MM.1S (cell line): ENCODE results near the gene ASPN.

Experiments
- DNase-seq: peaks from one replicate; pipeline ENCODE4 v3.0.0-alpha.2; 2015
- H2AFZ ChIP-seq: fragments of 300-600 bp; sonication (generic); 2 replicates; pipeline ENCODE4 v1.6.0; 2016; ENCODE audit warnings: antibody characterized with exemption, low read length
- H3F3A ChIP-seq: fragments of 300-600 bp; sonication (generic); 2 replicates; pipeline ENCODE4 v1.6.1; 2016; ENCODE audit warnings: mild to moderate bottlenecking, antibody characterized with exemption, low read length, moderate library complexity, mixed read lengths; ENCODE audit not compliant: insufficient read depth
- H3K27ac ChIP-seq: fragments of 300-600 bp; sonication (generic); 2 replicates; pipeline ENCODE4 v1.5.1; 2016; ENCODE audit warnings: mild to moderate bottlenecking, low read length
- H3K27me3 ChIP-seq: fragments of 300-600 bp; sonication (generic); replicated peaks from 2 replicates; pipeline ENCODE4 v1.6.0; 2016; ENCODE audit warnings: low read length; ENCODE audit not compliant: insufficient read depth
- H3K36me3 ChIP-seq: fragments of 300-600 bp; sonication (generic); replicated peaks from 2 replicates; pipeline ENCODE4 v1.6.1; 2016; ENCODE audit warnings: mild to moderate bottlenecking, low read length, mixed read lengths; ENCODE audit not compliant: insufficient read depth
- H3K4me1 ChIP-seq: fragments of 300-600 bp; sonication (generic); 2 replicates; pipeline ENCODE4 v1.6.1; 2016; ENCODE audit warnings: low read length, mixed read lengths
- H3K4me2 ChIP-seq: fragments of 300-600 bp; sonication (generic); 2 replicates; pipeline ENCODE4 v1.6.0; 2016; ENCODE audit warnings: low read depth, low read length
- H3K4me3 ChIP-seq: fragments of 300-600 bp; sonication (generic); 2 replicates; pipeline ENCODE4 v1.5.1; 2016; ENCODE audit warnings: low read length, mixed read lengths
- H3K79me2 ChIP-seq: fragments of 300-600 bp; sonication (generic); 2 replicates; pipeline ENCODE4 v1.6.1; 2016; ENCODE audit warnings: mixed run types, low read length, mixed read lengths
- H3K9ac ChIP-seq: fragments of 300-600 bp; sonication (generic); 2 replicates; pipeline ENCODE4 v1.6.1; 2016; ENCODE audit warnings: low read length, mixed read lengths
- H3K9me2 ChIP-seq: fragments of 300-600 bp; sonication (generic); replicated peaks from 2 replicates; pipeline ENCODE4 v1.6.1; 2016; ENCODE audit warnings: mild to moderate bottlenecking, low read length, mixed read lengths; ENCODE audit not compliant: insufficient read depth
- H3K9me3 ChIP-seq: fragments of 300-600 bp; sonication (generic); replicated peaks from 2 replicates; pipeline ENCODE4 v1.6.1; 2016; ENCODE audit warnings: mild to moderate bottlenecking, low read length, mixed read lengths; ENCODE audit not compliant: insufficient read depth
- H4K20me1 ChIP-seq: fragments of 300-600 bp; sonication (generic); 2 replicates; pipeline ENCODE4 v1.6.1; 2016; ENCODE audit warnings: mild to moderate bottlenecking, low read length, moderate library complexity, mixed read lengths; ENCODE audit not compliant: insufficient read depth
- CTCF ChIP-seq: fragments of 300-600 bp; sonication (generic); IDR thresholded peaks from 2 replicates; pipeline ENCODE4 v1.5.1; 2016; ENCODE audit warnings: antibody characterized with exemption, low read length, mixed read lengths
- EZH2 ChIP-seq: fragments of 300-600 bp; sonication (generic); optimal IDR thresholded peaks from 2 replicates; pipeline ENCODE3; 2017; ENCODE audit warnings: low read depth, mild to moderate bottlenecking, antibody characterized with exemption, low read length, mixed read lengths
- EZH2phosphoT487 ChIP-seq: fragments of 300-600 bp; sonication (generic); IDR thresholded peaks from 2 replicates; pipeline ENCODE4 v1.6.1; 2018; ENCODE audit warnings: antibody characterized with exemption, low read length

Gene ASPN

GRCh38 chr9:92480986-92481633, 1.2 kb downstream of the ASPN start:
- no peaks in the 10 kb centered on the region; the same call in 1 of the 2 replicates for H3K36me3 ChIP-seq
- H3K4me2 ChIP-seq, result no peak overlapping the region
- H3K79me2 ChIP-seq, result no peaks in the 10 kb centered on the region
- H3K9me2 ChIP-seq, result no peaks in the 10 kb centered on the region
- H3K9ac ChIP-seq, result no peak overlapping the region
- no peaks in the 10 kb centered on the region for H4K20me1 ChIP-seq
- H3K27me3 ChIP-seq, result no peaks in the 10 kb centered on the region
- no peaks in the 10 kb centered on the region for H3K4me1 ChIP-seq
- H3F3A ChIP-seq, result no peaks in the 10 kb centered on the region
- H3K27ac ChIP-seq, result no peak overlapping the region
- no peak for TF ChIP-seq EZH2
- DNase-seq, result no peak
- H2AFZ ChIP-seq, result no peak overlapping the region
- H3K4me3 ChIP-seq, result no peak overlapping the region
- H3K9me3 ChIP-seq, result no peaks in the 10 kb centered on the region

- Histone ChIP-seq H3K9ac (no peak overlapping the region), H3K9me2 (no peaks in the 10 kb centered on the region), H4K20me1 (no peaks in the 10 kb centered on the region), H3K4me2 (no peak overlapping the region), H3K36me3 (no peaks in the 10 kb centered on the region; the same call in 1 of the 2 replicates), H3K4me3 (no peak overlapping the region), H3K79me2 (no peaks in the 10 kb centered on the region), H3K9me3 (no peaks in the 10 kb centered on the region), H3K27me3 (no peaks in the 10 kb centered on the region), H3K27ac (no peak overlapping the region), H2AFZ (no peak overlapping the region), H3F3A (no peaks in the 10 kb centered on the region), H3K4me1 (no peaks in the 10 kb centered on the region)
- no peak for DNase-seq
- no peak for TF ChIP-seq CTCF
- no peak for TF ChIP-seq EZH2
Measured at GRCh38 chr9:92480291-92480771, 2.0 kb downstream of the ASPN start.

- Histone ChIP-seq H3K9me3 (no peaks in the 10 kb centered on the region), H3K36me3 (no peaks in the 10 kb centered on the region; the same call in 1 of the 2 replicates), H3K79me2 (no peaks in the 10 kb centered on the region), H3K9ac (no peak overlapping the region), H3K4me3 (no peak overlapping the region), H2AFZ (no peak overlapping the region), H3K27me3 (no peaks in the 10 kb centered on the region), H3K9me2 (no peaks in the 10 kb centered on the region), H3K27ac (no peak overlapping the region), H3K4me1 (no peaks in the 10 kb centered on the region), H3F3A (no peaks in the 10 kb centered on the region), H3K4me2 (no peak overlapping the region), H4K20me1 (no peaks in the 10 kb centered on the region)
- no peak for DNase-seq
- TF ChIP-seq CTCF, result no peak
- TF ChIP-seq EZH2, result no peak
- no peak for TF ChIP-seq EZH2phosphoT487
Measured at GRCh38 chr9:92479346-92479745, 3.0 kb downstream of the ASPN start.

- Histone ChIP-seq H2AFZ (no peak overlapping the region), H3K4me2 (no peak overlapping the region), H4K20me1 (no peaks in the 10 kb centered on the region), H3K27ac (no peak overlapping the region), H3K9me2 (no peaks in the 10 kb centered on the region), H3K4me3 (no peak overlapping the region), H3K79me2 (no peaks in the 10 kb centered on the region), H3K4me1 (no peaks in the 10 kb centered on the region), H3K27me3 (no peaks in the 10 kb centered on the region), H3K9ac (no peak overlapping the region), H3F3A (no peaks in the 10 kb centered on the region), H3K36me3 (no peaks in the 10 kb centered on the region; the same call in 1 of the 2 replicates), H3K9me3 (no peaks in the 10 kb centered on the region)
- TF ChIP-seq CTCF, result no peak
- TF ChIP-seq EZH2phosphoT487, result no peak
- no peak for TF ChIP-seq EZH2
- no peak for DNase-seq
Measured at GRCh38 chr9:92478783-92479182, 3.5 kb downstream of the ASPN start.
